GM19023 (cell line): ENCODE results near the gene GALNT1.

Experiments
- ATAC-seq: cut with Tn5 transposase; IDR thresholded peaks from one replicate; pipeline ENCODE4 v1.9.1; 2021; ENCODE audit warnings: mild to moderate bottlenecking, moderate library complexity; ENCODE audit not compliant: unreplicated experiment

GALNT1 gene

DNA sequence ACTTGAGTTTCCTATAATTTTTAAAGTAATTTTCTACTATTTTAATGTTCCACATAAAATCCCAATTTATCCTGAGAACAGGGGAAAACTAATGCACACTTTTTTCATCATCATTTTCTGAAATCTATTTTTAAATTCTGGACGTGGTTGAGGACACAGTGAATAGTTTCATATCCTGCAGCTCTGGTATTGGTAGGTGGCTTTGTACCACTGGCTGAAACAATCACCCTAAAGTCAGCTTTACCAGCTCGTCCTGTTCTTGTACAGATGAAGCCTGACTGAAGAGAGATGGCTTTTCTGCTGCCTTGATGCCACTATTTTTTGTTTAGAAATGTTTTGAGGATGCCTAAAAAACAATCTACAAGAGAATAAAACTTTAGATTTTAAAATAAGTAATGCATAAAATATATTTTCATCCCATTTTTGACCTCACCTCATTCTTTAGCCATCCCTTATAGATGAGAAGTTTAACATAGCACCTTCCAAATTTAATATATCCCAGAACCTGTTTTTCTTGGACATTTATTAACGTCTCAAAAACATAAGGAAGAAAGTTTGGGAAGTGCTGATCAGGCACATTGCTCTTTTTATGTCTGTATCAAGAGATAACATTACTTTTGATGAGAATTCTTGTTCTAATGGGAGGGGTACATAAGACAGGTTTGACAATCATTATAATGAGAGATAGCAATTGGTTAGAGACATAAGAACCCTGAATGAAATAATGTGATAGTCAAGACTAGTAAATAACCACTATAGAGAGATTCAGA lies 80.9 kb downstream of the GALNT1 start:
- no peak for ATAC-seq

- no peak for ATAC-seq
Observed at GRCh38 chr18:35671966-35672603, 90.5 kb downstream of the GALNT1 start.

- no peak for ATAC-seq
Observed at GRCh38 chr18:35672897-35673296, 91.4 kb downstream of the GALNT1 start.

GRCh38 chr18:35673682-35674081 lies 92.1 kb downstream of the GALNT1 start:
- ATAC-seq: no peak

GRCh38 chr18:35680139-35680551 lies 98.6 kb downstream of the GALNT1 start:
- no peak for ATAC-seq

- no peak for ATAC-seq
Observed at GRCh38 chr18:35682281-35682867, 100.8 kb downstream of the GALNT1 start.

DNA sequence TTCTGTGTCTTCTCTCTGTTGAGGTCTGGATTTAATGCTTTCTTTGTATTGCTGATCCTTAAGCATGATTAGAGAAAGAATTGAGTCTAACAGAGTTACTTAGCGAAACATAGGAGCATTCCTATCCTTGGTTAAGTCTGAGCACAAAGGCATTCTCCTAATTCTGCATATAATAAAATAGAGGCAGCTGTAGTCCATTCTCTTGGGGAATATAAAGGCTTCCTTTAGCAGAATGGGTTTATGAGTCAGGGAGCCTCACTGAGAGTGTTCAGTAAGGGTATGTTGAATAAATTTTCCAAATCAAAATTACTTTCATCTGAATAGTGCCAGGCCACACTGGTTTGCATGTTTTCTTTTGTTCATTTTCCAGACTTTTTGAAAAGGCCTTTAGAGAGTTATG lies 101.5 kb downstream of the GALNT1 start:
- ATAC-seq: no peak

- ATAC-seq: peak; percentile 93
Observed at GRCh38 chr18:35688757-35689156, 107.2 kb downstream of the GALNT1 start.

GRCh38 chr18:35689728-35690127 lies 108.2 kb downstream of the GALNT1 start:
- ATAC-seq: no peak

GRCh38 chr18:35691625-35692024 lies 110.1 kb downstream of the GALNT1 start:
- ATAC-seq: no peak

- ATAC-seq: no peak
Observed at GRCh38 chr18:35692866-35693265, 111.3 kb downstream of the GALNT1 start.

DNA sequence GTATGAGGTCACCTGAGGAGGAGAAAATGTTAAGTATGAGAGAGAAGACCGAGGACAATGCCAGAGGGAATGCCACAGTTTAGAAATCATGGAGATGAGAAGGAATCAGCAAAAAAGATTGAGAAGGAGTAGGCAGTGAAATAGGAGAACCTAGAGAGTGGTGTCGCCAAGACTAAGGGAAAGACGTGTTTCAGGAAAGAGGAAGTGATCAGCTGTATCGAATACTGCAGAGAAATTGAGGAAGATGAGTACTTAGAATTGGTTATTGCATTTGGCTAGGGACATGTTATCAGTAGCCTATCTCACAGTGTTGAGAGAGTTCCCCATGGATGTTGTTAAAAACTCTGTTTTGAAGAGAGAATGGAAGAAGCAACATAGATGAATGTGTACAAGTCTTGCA lies 112.3 kb downstream of the GALNT1 start:
- no peak for ATAC-seq

DNA sequence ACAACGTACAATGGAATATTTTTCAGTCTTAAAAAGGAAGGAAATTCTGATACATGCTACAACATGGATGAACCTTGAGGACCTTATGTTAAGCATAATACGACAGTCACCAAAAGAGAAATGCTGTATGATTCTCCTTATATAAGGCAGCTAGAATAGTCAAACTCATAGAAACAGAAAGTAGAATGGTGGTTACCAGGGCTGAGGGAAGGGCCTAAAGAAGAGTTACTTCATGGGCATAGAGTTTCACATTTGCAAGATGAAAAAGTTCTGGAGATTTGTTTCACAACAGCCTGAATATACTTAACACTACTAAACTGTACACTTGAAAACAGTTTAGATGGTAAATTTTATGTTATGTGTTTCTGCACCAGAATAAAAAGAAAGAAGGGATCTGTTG lies 113.3 kb downstream of the GALNT1 start:
- no peak for ATAC-seq

DNA sequence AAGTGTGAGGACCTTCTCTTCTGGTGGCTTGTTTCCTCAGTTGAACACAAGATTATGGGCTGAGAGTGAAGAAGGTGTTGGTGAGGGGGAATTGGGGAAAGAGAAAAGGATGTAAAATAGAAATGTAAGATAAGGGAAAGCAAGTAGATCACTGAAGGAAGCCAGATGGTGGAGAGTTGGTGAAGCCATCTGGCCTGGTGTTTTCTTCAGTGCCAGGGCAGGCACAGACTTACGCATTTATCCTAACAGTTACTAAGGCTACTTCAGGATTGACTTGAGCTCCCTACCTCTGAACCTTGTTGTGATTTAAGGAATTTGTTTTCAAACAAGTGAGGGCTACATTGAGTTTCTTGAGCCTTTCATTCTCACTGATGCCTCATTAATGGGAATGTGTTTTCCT lies 113.8 kb downstream of the GALNT1 start:
- ATAC-seq: no peak

- ATAC-seq: no peak
Observed at GRCh38 chr18:35695803-35696202, 114.3 kb downstream of the GALNT1 start.

GRCh38 chr18:35696307-35696706 lies 114.8 kb downstream of the GALNT1 start:
- no peak for ATAC-seq

- no peak for ATAC-seq
Observed at GRCh38 chr18:35697869-35698268, 116.3 kb downstream of the GALNT1 start.

GRCh38 chr18:35703043-35703688 lies 121.6 kb downstream of the GALNT1 start:
- no peak for ATAC-seq

GRCh38 chr18:35705988-35706387 lies 124.4 kb downstream of the GALNT1 start:
- ATAC-seq: no peak

GRCh38 chr18:35707247-35707646 lies 125.7 kb downstream of the GALNT1 start:
- no peak for ATAC-seq

GRCh38 chr18:35707674-35708073 lies 126.1 kb downstream of the GALNT1 start:
- no peak for ATAC-seq

- ATAC-seq: no peak
Observed at GRCh38 chr18:35710581-35710980, 129.0 kb downstream of the GALNT1 start.
